ENCODE measurements around the gene DLG2.

Gene DLG2

DNA sequence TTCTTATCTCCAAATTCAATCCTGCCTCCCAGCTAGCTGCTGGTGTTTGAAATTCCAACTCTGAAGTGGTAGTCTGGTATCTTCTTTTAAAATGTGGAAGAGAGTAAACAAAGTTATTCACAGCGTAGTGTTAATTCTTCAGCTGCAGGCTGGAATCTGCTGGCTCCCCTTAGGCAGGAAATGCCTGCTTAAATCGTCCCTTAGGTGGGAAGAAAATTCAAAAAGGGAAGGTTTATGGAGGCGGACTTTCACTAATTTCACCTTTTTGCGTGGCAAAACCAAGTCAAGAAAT lies 1901.9 kb downstream of the DLG2 start:
- no peak for DNase-seq

DNA sequence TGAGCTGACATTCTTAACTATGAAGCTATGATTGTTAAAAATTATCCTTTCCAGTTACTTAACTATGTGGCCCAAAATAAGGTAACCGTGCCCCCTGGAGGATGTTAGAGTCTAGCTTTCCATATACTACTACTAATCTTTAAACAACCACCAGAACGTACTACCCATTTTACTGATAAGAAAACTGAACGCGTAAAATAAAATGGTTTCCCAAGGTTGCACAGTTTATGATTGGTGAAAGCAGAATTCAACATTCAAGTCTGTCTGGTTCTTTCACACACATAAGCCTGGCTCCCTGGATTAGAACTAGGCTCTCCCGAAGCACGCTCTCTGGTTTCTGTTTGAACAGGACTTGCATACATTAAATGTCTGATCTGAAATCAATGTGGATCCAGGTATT lies 1903.1 kb downstream of the DLG2 start:
- no peak for DNase-seq

DNA sequence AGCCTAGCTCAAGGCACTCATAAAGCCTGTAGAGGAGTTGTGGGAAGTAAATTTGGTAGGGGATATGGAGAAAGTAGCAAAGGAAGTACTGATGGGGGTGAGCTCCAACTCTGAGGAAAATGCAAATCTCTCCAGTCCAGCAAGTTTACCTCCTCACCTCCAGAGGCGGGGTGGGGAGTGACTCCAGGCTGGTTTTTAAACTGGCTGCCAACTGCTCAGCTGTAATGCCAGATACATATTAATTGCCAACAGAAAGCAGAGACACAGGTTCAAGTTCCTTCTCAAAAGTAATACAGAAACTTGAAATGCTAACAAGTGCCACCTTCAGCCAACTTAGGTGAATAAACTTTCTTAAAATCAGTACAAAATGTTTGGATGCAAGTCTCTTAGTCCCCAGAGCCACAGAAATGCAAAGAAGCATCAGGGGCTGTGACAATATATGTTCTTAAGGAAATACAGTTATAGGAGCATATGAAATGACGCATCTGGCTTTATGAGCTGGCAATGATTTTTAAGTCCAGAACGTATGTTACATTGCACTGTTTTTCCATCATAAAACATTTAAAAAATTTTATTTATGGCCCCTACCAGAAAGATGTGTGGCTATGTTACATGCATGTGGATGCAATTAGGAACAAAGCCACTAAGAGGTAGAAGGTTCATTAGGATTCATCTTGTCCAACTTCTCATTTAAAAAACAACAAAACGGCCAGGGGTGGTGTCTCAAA lies 1904.6 kb downstream of the DLG2 start:
- DNase-seq = no peak

DNA sequence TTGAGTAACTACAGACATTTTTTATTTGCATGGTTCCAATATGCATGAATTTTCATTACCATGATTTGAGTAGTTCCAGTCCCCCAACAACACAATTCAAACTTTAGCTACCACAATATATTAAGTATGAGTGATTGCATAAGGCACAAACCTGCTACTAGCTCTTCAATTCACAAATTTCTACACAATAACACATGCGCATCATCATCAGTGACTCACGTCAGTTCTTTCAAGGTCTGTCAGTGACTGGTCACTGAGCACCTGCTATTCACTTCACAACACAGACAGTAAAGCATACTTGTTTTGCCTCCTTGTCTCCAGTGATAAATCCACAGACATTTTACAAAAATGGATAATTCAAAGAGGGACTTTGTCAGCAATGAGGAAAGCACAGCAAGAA lies 1905.9 kb downstream of the DLG2 start:
- DNase-seq = no peak

DNA sequence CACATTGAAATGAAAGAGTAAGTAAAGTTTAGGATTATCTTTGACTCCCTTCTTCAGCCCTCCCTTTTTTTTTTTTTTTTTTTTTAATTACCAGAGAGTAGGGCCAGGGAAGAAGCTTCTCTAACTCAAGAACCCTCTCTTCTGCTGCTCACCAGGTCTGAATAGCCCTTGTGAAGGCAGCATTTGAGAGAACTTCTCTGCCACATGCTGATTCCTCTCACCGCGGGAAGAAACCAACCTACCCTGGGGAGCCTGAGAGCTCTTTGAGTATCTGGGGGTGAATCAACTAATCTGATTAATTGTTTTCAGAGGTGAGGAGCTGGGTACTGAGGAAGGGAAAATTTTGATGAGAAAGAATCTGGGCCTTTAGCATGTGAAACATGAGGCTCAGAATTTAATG lies 1906.5 kb downstream of the DLG2 start:
- DNase-seq = no peak

DNA sequence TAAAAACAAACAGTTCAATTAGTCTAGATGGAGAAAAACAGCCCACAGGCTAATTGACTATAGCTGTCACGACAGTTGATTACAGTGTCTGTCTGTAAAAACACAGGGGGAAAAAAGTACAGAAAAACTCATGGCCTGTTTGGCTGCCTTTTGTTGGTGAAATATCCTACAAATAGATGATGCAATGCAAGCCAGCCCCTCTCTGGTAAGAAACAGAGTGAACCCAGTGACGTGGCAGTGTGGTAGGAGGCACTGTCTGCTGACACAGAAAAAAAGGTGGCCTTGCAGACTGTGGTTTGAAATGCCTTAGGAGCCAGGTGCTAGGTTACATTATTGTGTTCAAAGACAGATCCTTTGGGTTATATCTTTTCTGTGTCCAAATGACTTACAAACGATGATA lies 1909.6 kb downstream of the DLG2 start:
- DNase-seq = no peak

DNA sequence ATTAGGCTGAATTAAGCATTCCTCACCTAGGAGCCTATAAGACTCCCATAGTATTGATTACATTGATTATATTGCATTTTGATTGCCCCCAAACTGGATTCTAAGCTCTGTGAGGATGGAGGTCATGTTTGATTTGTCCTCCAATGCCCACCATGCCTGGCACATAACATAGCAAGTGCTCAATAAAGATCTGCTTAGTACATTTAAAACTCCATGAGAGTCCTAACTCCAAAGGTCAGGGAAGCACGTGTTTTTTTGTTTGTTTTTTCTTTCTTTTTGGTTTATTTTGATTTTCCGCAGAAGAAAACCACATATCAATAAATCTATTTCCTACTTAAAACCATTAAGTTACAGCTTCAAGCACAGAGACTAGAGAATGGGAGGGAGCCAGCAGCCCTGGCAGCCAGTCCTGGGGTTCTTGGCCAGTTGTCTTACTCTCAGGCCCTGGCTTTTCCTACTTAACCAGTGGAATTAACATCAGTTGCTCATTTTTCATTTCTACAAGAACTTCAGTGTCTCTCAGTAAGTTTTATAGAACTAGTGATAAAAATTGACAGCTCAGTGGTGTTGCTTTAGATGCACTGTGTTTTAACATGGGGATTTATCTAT lies 1911.1 kb downstream of the DLG2 start:
- no peak for DNase-seq

DNA sequence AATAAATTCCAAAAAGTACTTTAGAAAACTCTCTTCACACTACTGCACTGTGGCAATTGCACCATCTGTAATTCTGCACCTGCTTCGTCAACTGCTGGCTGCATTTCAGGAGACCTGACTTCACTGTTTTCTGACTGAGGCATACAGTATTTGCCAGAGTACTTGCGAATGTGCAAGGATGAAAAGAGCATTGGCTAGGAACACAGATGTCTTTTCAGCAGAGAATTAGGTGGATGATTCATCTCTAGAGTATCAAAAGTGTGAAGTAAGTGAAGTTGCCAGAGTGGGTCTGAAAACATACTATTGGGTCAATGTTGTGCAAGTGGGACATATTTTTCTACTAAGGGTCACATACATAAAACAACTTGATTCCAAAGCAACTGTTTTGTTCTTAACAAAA lies 1913.4 kb downstream of the DLG2 start:
- DNase-seq = no peak

DNA sequence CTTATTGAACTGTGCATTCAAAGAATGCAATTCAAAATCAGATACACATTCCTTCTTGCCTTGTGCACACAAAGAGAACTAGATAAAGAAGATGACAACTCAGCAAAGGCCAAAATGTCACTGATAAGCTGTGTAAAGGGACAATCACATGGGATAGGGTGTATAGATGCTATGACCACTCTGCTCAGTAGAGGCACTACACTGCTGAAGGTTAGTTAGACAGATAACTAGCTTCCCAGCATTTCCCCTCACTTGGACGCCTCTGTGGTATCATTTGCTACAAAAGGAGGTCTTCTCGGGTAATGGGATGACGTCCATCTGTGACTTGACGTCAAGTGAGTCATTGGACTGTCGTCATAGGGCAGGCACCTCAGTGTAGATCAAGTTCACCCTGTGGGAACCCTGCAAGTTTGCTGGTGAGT lies 1916.0 kb downstream of the DLG2 start:
- no peak for DNase-seq

DNA sequence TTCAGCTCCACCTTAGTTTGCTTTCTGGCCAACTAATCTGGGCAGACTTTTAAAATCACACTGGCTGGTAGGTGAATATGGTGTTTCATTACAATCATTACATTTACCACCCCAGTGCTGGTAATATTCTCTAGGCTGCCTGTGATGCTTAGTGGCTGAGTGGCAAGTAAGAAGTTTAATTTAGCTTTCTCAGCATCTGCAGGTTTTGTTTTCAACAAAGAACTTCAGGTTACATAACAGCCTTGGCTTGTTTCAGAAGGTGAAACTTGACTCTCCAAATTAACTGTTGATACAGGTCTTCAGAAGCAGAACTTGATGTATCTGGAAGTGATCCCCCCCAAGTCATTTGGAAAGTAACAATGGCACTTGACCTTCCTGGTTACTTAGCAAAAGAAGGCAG lies 1917.7 kb downstream of the DLG2 start:
- DNase-seq = no peak

DNA sequence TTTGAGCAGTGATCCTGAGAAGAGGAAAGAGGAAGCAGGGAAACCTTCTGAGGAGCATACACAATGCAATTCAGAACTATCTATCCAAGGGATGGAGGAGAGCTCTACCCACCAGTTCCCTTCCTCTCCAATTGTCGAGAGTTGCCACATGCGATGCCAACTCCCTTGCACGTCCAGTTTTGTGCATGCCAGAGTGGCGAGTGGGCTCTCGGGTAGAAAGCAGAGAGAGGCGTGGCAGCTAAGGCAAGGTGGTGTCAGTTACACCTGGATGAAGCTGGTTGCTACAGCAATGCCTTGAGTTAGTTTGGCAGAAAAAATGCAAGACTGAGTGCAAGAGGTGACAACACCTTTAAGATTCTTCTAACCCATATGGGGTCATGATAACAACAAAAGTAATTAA lies 1920.6 kb downstream of the DLG2 start:
- no peak for DNase-seq

DNA sequence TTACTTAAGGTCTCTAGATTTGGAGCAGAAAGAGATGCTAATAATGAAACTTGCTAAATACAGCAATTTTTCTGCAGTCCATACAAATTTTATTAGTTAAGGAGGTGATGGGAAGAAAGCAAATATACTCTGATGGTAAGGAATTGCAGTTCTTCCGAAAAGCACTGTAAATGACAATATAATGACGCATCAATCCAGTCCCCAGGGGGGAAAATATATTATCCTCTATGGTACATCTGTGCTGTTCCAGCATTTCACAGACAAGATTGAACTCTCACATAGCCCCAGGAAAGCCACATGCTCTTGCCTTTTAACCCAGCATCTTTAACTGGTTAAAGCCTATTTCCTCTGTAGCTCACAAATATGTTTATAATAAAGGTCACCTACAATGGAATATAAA lies 1924.3 kb downstream of the DLG2 start:
- no peak for DNase-seq

DNA sequence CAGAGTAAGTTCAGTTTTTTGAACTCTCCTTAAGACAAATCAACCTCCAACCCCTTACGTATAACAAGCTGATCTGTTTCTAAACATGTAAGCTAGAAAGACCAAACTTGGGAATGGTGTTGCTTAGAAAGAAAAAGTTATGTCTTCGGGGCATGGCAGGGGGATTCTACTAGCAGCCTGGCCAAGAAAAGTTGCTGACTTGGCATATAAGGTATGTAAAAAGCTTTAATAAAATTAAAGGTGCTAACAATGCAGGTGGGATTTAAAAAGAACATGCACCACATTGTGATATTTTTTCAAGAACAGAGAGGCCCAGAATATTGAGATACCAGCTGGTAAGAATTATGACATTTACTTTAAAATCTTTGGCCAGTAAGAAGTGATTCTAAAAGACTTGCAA lies 1929.6 kb downstream of the DLG2 start:
- no peak for DNase-seq

DNA sequence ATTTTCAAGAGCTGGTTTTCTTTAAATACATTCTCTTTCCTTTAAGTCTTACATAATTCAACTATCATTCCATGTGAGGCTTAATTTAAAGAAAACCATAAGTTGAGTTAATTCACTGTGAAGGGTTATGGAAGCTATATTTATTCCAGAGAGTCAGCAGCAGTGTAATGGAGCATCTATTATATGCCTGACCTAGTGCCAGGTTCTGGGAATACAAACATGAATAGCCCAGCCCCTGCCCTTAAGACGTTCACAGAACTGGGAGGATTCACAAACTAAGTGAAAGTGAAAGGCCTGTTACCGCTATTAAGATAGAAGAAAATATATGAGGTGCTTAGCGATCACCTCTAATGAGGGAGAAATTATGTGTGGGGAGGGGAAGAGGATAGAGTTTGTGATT lies 1932.1 kb downstream of the DLG2 start:
- no peak for DNase-seq

DNA sequence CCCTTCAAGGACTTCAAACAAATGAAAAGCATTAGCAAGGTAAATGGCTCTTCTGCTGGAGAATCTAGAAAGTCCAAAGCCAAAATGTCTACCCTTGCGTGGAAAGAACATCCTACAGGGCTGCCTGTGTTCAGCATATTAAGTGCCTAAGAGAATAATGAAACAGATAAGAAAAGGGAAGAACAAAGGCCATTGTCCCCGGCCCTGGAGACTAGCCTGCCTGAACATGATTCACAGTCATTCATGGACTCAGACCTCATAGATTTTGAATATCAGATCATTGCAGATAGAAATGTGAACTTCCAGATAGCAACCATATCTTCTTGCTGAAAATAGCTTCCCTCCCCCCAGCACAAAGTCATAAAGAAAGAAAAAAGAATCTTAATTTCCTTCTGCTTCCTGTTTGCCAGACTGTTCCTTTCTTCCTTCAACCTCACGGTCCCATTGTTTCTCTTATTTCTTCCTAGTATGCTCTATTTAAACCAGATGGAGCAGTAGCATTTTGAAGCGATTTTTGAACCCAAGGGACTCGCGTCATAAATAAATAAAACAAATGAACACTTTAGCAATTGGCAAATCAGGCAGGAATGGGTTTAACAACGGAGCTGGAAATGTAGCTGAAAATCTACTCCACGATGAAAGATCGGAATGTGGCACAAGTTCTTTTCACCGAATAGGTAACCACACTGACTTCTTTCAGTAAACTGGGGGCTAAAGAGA lies 1932.8 kb downstream of the DLG2 start:
- no peak for DNase-seq

DNA sequence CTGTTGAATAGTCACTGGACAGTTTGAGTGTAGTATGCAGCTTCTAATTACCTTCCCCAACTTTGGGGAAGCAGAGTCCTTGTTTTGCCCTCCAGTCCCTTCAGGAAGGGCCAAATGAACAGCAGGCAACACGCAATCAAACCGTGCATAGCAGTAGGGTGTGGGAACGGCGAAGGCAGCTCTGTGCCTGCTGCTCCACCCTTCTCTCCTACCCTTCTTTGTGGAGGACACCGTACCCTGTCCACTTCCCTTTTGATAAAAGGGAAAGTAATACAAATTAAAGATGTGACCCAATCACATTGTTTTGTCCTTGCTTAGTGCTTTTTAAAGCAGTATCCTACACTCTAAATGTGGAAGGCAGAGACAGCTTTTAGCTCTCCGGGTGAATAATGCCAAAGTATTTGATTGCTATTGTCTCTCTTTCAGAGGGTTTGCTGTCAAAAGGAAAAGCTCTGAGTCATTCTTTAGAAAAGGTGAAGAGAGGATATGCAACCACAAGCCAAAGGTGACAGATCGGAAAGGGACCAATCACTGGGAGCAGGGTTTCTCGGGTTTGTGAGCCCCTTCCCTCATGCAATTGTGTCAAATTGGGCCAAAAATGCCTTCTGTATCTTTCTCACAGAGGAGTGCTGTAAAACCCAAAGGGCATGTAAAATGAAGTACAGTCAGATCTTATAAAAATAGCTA lies 1933.7 kb downstream of the DLG2 start:
- DNase-seq = no peak

DNA sequence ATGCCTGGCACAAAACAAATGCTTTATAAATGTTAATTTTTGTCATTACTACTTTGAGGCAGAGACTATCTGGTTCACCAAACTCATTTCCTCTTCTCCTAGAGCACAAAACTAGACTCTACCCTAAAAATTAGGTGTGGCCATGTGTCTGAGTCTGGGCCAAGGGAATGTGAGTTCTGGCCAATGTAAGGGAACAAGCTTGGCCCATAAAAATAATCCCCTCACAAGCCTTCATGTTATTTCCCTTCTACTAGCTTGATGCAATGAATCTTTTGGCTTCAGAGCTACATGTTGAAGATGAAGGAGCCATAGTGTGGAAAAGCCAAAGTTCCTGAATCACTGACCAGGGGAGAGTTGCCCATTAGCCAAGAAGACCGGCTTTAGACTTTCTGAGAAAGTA lies 1934.5 kb downstream of the DLG2 start:
- no peak for DNase-seq

DNA sequence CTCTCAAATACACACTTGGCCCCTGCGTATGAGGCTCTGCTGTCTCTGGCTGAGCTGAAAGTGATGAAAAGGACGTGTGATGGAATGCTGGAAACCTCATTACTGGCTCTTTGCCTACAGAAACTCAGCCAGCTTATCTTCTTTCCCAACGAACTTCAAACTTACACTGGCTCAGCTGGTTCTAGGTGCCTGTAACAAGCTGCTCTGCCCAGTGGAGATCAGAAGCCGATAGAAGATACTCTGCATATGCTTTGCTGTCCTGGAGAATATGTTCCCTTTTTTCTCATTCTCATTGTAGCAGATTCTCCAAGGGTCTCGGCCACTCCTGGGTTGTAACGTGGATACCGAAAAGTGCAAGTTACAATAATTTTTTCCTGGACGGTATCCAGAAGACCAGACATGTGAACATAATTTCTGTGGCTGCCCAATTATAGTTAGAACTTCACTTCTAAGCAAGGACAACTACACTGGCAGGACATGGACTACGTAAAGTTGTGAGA lies 1935.6 kb downstream of the DLG2 start:
- no peak for DNase-seq

DNA sequence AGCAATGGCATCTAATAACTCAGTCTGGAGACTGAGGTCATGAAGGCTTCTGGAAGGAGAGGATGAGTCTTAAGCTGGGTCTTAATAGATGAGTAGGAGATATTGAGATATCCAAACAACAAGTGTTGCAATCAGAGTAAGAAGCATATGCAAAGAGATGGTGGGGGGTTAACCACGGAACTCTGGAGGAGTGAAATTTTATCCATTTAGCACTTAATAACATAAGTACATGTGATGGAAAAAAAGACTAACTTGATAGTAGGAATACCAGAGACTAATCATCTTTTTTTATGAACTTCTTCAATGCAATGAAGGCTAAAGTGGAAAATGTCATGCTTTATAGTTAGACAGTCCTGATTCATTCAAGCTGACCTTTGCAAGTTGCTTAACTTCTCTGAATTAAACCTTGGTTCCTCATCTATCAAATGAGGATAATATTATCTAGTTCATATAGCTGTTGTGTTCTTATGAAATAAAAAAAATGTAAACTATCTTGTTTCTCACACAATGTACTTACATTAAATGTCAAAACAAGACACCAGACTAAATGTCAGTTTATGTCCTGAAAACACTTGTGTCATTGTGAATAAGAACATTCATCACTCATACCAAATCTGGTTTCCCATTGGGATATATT lies 1937.9 kb downstream of the DLG2 start:
- no peak for DNase-seq

DNA sequence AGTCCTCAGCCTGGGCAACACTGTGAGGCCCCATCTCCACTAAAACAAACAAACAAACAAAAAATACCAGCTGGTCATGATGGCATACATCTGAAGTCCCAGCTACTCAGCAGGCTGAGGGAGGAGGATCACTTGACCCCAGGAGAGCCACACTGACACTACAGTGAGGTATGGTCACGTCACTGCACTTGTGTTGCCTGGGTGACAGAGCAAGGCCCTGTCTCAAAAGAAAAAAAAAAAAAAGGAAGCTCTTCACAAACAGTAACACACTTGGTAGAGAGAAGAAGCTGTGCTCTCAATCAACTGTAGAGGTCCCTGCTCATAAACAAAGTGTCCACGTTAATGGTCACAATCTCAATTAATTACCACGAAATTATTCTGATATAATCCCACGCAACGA lies 1939.4 kb downstream of the DLG2 start:
- no peak for DNase-seq

DNA sequence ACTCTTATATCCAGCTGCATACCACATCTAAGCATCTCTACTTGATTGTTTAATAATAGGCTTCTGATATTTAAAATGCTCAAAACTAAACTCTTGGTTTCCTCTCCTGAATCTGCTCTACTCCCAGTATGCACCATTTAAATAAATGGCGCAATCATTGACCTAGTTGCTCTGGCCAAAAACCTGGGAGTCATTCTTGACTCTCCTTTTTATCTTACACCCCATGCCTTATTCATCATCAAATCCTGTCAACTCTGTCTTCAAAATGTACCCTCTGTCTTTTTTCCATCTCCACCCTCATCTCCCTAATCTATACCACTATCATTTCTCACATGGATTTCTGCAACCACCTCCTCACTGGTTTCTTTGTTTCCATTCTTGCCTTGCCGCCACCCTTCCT lies 1941.4 kb downstream of the DLG2 start:
- DNase-seq = no peak

DNA sequence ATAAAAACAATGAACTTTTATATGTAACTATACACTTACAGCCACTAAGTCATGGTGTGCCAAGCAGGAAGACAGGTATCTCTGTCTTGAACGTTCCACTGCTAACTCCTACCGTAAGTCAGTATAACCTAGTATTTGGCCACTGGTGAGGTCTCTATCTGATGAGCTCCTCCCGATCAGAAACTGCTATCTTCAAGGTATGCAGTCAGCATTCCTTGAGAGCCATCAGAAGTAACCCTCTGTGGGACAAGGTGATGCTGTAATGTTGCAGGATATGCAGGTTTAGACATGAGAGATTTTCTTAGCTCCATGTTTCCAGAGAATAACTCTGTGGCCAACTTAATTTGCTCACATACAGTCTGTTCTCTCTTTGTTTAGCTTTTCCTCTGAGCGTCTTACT lies 1943.1 kb downstream of the DLG2 start:
- DNase-seq = no peak

DNA sequence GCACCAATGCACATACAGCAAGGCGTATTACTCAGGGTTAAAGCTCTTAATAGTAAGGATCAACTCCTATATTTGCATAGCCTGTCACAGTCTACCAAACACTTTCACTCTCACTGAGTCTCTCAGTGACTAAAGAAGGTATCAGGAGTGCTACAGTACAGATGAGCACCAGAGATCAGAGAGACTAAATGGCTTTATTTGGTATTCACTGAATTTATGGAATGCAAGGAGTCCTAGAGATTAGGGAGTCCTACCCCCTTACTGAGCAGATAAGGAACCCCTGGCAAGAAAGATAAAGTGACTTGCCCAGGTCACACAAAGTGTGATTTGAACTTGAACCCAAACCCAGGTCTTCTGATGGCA lies 1944.6 kb downstream of the DLG2 start:
- DNase-seq = no peak
